Calu3 (cell line): Measurements from ENCODE around the gene SAMD4A. TPM values are rescaled to one million over a fixed set of nuclear protein-coding genes. Genes with fewer than 3 reads are reported as not detected.
A peak's percentile ranks its signal among the peaks of the same experiment; 100 is the strongest.

ENCODE experiments used
- BruUV-seq: library from RNA; stranded (reverse); fragments of 400-500 nt; replicated peaks from 2 replicates; lab custom pipeline; 2021; lab: Mats Ljungman, UMichigan
- CTCF ChIA-PET: fragments of 300-600 bp; sonication (Branson Sonifier 250); formaldehyde crosslinking; loops from one replicate; lab custom pipeline; 2022; ENCODE audit warnings: antibody characterized with exemption; lab: Charles Lee
- DNase-seq: peaks from one replicate; pipeline ENCODE4 v3.0.0; 2022
- H3K27ac Mint-ChIP-seq: one replicate; pipeline ENCODE4 v1.8.0; 2022; ENCODE audit warnings: mixed read lengths; ENCODE audit not compliant: unreplicated experiment
- H3K27me3 Mint-ChIP-seq: one replicate; pipeline ENCODE4 v1.8.0; 2022; ENCODE audit warnings: mixed read lengths; ENCODE audit not compliant: unreplicated experiment
- H3K36me3 Mint-ChIP-seq: one replicate; pipeline ENCODE4 v1.8.0; 2022; ENCODE audit warnings: mild to moderate bottlenecking, moderate library complexity, mixed read lengths; ENCODE audit not compliant: insufficient read depth, unreplicated experiment
- H3K4me1 Mint-ChIP-seq: one replicate; pipeline ENCODE4 v1.8.0; 2022; ENCODE audit warnings: mild to moderate bottlenecking, low read depth, mixed read lengths; ENCODE audit not compliant: unreplicated experiment
- H3K4me3 Mint-ChIP-seq: one replicate; pipeline ENCODE4 v1.8.0; 2022; ENCODE audit warnings: mild to moderate bottlenecking, low read depth, moderate library complexity, mixed read lengths; ENCODE audit not compliant: unreplicated experiment
- H3K9me3 Mint-ChIP-seq: one replicate; pipeline ENCODE4 v1.8.0; 2022; ENCODE audit warnings: low read depth, mixed read lengths; ENCODE audit not compliant: unreplicated experiment
- CTCF ChIP-seq: fragments of 200-600 bp; IDR thresholded peaks from one replicate; pipeline ENCODE4 v1.8.0; 2022; ENCODE audit warnings: antibody characterized with exemption; ENCODE audit not compliant: unreplicated experiment
- intact Hi-C: fragments of 100-400 bp; cut with micrococcal nuclease; formaldehyde crosslinking; loops from one replicate; pipeline ENCODE4 v1.10.0; 2022; ENCODE audit not compliant: unreplicated experiment
- total RNA-seq: library from RNA; stranded (reverse); gene quantifications from 2 replicates; pipeline ENCODE4 v1.2.3, GENCODE V29; 2022

SAMD4A gene
- total RNA-seq, 1 experiment from 2014 or later, result 14.4 TPM

- TF ChIP-seq CTCF, result no peak
- CTCF ChIA-PET, result no interaction called here
- peaks cover 8% of the 10 kb centered on the region for H3K27me3 Mint-ChIP-seq
- intact Hi-C loops, result no loop called here
- no peak overlapping the region for H3K27ac Mint-ChIP-seq
- no peaks in the 10 kb centered on the region for H3K9me3 Mint-ChIP-seq
- H3K36me3 Mint-ChIP-seq, result peaks cover 10% of the 10 kb centered on the region
- DNase-seq, result no peak
- peaks cover 11% of the 10 kb centered on the region for H3K4me1 Mint-ChIP-seq
- BruUV-seq, result no TSS peak
- H3K4me3 Mint-ChIP-seq, result no peak overlapping the region
Measured at GRCh38 chr14:54837508-54838149, 270.7 kb downstream of the SAMD4A start.

- H3K4me3 Mint-ChIP-seq, result no peak overlapping the region
- TF ChIP-seq CTCF, result no peak
- no peaks in the 10 kb centered on the region for H3K9me3 Mint-ChIP-seq
- no peak overlapping the region for H3K27ac Mint-ChIP-seq
- no peaks in the 10 kb centered on the region for H3K27me3 Mint-ChIP-seq
- CTCF ChIA-PET, result no interaction called here
- no TSS peak for BruUV-seq
- H3K4me1 Mint-ChIP-seq, result peaks cover 11% of the 10 kb centered on the region
- intact Hi-C loops, result no loop called here
- DNase-seq, result no peak
- H3K36me3 Mint-ChIP-seq, result peaks cover 10% of the 10 kb centered on the region
Measured at GRCh38 chr14:54838931-54839512, 272.1 kb downstream of the SAMD4A start.

DNA sequence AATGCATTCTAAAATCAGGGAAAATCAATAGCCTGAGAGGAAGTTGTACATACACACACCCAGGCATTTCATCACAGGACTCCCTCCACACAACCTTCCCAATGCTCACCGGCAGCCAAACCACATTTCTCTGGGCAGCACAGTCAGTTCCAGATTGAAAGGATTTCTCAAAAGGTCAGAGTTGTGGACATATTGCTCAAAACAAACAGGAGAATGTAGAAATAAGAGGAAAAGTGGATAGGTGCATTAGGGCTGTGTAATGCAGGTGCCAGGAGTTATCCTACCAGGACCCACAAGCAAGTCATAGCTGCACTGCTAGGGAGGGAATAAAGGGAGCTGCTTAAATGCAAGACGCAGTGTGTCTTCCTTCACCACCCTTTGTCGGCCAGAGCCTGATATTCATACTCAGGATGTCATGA lies 272.8 kb downstream of the SAMD4A start:
- H3K4me1 Mint-ChIP-seq, result peaks cover 11% of the 10 kb centered on the region
- H3K4me3 Mint-ChIP-seq, result no peak overlapping the region
- peak; percentile 53 for DNase-seq
- no peaks in the 10 kb centered on the region for H3K9me3 Mint-ChIP-seq
- no peak for TF ChIP-seq CTCF
- intact Hi-C loops, result no loop called here
- CTCF ChIA-PET, result interaction anchor here (0.6 kb wide), 2 partner anchors 321 to 393 kb away, joined by 3 to 5 read pairs; no protein-coding TSS in a partner anchor
- H3K27ac Mint-ChIP-seq, result no peak overlapping the region
- no TSS peak for BruUV-seq
- H3K27me3 Mint-ChIP-seq, result no peaks in the 10 kb centered on the region
- H3K36me3 Mint-ChIP-seq, result peaks cover 10% of the 10 kb centered on the region

- Mint-ChIP-seq H3K9me3 (no peaks in the 10 kb centered on the region), H3K27ac (no peak overlapping the region), H3K36me3 (peaks cover 10% of the 10 kb centered on the region), H3K4me3 (no peak overlapping the region), H3K27me3 (no peaks in the 10 kb centered on the region), H3K4me1 (peaks cover 11% of the 10 kb centered on the region)
- intact Hi-C loops, result no loop called here
- CTCF ChIA-PET, result interaction anchor here (0.6 kb wide), 1 partner anchor 322 kb away, joined by 3 read pairs; no protein-coding TSS in a partner anchor
- no peak for TF ChIP-seq CTCF
- BruUV-seq, result no TSS peak
- DNase-seq, result no peak
Measured at GRCh38 chr14:54840336-54840735, 273.4 kb downstream of the SAMD4A start.
